GM18499 (cell line): ENCODE data around the gene COA8.

Source experiments
- ATAC-seq: cut with Tn5 transposase; IDR thresholded peaks from one replicate; pipeline ENCODE4 v1.9.1; 2021; ENCODE audit warnings: moderate number of reproducible peaks; ENCODE audit not compliant: insufficient read depth, unreplicated experiment

The COA8 gene

DNA sequence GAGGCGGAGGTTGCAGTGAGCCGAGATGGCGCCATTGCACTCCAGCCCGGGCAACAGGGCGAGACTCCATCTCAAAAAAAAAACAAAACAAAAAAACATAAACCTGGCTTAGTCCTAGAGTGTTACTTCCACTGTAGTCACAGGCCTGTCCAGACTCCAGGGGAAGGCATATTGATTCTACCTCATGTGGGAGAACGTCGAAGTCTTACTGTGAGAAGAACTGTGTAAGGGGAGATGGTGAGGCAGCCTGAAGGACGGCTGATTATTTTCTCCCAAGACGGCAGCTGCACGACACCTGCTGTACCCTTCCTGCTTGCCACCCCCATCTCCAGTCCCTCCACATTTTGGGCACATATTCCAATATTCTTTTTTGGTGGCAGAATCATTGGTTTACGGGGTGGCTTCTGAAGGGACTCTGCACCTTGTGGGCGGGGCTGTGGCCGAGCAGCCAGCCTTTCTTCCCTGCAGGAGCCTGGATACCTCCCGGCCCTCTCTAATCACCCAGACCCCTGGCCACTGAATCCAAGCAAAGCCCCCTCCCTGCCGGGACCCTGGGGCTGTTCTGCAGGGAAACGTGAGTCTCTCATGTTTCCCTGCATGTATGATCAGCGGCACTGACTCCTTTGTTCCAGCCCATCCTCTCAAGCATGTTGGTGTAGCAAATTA is 54.0 kb downstream of the COA8 start:
- ATAC-seq, result no peak

DNA sequence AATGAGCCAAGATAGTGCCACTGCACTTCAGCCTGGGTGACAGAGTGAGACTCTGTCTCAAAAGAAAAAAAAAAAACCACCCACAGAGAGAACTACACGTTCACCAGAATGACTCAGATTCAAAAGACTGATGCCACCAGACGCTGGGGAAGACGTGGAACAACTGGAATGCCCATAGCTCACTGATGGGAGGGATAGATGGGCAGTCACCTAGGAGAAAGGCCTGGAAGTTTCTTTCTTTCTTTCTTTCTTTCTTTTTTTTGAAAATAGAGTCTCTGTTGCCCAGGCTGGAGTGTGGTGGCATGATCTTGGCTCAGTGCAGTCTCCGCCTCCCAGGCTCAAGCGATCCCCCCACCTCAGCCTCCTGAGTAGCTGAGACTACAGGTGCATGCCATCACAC is 56.3 kb downstream of the COA8 start:
- ATAC-seq, result no peak

DNA sequence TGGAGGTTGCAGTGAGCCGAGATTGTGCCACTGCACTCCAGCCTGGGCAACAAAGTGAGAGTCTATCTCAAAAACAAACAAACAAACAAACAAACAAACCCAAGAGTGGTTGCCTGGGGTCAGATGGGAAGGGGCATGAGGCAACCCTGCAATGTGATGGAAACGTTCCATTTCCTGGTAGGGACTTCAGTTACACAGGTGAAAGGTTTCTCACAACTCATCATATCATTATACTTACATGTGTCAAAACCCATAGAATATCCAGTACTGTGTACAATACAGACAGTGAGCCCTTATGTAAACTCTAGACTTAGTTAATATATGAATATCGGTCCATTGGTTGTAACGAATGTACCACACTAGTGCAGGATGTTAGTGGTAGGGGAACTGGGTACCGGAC is 59.1 kb downstream of the COA8 start:
- no peak for ATAC-seq

DNA sequence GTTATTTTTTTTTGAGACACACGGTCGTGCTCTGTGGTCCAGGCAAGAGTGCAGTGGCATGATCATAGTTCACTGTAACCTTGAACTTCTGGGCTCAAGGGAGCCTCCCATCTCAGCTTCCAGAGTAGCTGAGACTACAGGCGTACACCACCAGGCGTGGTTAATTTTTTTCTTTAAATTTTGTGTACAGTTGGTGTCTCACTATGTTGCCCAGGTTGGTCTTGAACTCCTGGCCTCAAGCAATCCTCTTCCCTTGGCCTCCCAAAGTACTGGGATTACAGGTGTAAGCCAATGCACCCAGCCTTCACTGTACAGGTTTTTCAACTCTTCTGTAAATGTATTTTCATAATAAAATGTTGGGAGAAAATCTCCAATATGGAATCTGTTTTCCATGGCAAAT is 60.5 kb downstream of the COA8 start:
- no peak for ATAC-seq

DNA sequence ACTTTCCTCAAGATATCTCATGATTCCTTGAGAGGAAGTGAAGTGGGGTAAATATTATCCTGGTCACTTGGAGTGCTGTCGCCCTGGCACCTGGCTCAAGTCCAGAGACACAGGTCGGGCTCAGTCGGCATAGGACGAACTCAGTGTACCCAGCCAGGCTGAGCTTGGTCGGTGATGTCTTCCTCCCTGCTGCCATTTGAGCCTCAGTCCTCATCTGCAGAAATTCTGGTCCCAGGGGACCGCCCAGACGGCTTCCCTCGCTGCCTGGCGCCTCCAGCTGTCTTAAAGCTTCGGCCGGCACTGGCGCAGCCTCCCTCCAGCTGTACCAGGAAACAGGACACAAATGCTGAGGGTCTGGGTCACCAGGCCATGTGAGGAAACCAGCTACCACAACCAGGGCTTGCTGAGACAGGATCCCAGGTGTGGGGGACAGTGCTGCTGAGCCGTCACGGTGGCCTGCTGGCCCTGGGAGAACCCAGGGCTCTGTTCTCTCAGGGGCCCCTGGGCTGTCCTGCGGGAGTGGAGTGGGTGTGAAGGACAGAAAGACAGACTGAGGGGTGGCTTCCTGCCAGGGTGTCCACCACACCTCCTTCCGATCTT is 61.2 kb downstream of the COA8 start:
- ATAC-seq, result no peak

DNA sequence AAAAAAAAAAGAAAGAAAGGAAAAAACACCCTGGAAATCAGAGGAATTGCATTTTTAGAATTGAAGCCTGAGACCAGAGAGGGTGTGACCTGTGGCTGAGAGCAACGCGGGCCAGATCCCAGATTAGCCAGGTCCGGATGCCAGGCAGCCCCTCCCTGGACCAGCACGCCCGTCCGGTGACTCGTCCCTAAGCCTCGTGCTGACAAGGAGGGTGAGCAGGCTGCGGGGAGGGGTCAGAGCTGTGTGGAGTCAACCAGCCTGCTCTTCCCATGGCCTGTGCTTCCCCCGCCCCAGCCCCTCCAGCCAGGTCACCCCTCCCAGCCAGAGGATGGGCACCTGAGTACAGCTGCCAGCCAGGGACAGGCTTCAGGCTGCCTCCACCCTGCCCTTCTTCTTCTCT is 62.1 kb downstream of the COA8 start:
- no peak for ATAC-seq

DNA sequence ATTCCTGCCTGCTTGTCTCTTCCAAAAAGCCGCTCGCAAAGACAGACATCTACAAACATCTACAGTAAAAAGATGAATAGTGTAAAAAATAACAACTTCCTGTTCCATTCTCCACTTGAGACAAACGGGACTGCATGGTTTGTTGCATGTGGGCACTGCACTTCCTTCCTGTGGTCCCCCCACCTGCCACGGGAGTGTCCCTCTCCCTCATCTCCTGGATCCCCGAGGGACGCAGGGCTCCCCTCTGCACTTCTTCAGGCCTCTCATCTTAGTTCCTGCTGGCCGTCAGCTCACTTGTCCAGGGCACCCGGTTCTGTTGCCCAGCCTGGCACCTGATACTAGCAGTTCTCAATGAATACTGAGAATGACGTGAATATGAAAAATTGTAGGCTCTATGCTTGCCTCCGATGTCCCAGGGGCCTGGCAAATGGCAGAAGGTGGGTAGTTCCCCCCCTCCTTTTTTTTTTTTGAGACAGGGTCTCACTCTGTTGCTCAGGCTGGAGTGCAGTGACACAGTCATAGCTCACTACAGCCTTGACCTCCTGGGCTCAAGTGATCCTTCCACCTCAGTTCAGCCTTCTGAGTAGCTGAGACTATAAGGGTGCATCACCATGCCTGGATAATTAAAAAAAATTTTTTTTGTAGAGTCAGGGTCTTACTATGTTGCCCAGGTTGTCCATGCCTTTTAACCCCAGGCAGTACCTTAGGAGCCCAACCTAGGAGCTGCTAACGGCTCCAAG is 62.8 kb downstream of the COA8 start:
- no peak for ATAC-seq

DNA sequence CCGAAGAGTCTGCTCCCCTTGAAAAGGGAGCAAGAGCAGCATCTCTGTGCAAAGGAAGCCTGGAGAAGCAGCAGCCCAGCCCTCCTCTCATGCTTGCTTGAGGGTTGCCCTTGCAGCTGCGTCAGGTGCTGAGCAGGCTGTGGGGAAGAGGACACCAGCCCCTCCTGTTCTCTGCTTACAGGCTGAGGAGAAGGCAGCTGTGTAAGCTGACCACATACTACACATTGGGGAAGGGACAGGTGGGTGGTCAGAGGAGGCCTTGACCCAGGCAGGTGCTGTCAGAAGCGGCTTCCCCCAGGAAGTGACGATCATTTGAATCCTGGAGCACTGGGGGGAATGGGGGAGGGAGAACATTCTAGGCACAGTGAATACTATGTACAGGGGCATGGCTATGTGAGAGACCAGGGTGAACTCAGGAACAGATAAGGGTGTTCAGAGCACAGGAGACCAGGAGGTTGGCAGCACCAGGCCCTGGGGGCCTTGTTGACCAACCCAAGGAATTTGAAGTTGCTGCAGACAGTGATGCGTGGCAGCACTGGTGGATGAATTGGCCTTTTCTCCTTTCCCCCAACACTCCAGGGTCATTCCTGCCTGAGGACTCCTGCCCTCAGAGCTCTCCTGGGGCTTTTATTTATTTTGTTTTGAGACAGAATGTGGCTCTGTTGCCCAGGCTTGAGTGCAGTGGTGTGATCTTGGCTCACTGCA is 63.5 kb downstream of the COA8 start:
- ATAC-seq, result no peak

DNA sequence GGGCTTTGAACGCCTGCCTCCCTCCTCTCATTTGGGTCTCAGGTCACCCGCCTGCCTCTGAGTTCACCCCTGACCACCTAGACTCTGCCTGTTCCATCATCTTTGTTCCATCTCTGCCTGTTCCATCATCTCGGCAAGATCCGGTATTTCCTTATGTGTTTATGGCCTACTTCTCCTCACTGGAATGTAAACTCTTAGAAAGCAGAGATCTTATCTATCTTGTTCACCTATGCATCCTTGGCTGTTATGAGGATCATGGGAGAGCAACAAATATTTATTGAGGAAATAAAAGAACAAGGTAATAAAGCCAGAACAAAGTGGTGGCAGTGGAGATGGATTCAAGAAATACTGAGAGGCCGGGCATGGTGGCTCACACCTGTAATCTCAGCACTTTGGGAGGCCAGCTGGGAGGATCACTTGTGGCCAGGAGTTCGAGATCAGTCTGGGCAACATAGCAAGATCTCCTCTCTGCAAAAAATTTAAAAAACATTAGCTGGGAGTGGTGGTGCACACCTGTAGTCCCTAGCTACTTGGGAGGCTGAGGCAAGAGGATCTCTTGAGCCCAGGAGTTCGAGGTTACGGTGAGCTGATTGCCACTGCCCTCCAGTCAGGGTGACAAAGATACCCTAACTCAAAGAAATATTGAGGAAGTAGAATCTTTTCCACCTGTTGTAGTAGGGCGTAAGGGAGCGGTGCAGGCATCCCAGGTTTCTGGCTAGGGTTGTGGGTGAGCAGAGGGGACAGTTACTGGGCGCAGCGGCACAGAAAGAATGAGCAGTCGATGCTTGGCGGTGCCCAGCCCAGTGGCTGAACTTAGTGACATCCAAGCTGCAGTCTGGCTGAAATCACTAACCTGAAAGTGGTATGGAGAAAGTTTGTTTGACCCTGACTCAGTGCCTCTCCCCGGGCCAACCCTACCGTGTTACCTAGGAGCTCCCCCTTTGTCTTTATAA is 64.6 kb downstream of the COA8 start:
- no peak for ATAC-seq

DNA sequence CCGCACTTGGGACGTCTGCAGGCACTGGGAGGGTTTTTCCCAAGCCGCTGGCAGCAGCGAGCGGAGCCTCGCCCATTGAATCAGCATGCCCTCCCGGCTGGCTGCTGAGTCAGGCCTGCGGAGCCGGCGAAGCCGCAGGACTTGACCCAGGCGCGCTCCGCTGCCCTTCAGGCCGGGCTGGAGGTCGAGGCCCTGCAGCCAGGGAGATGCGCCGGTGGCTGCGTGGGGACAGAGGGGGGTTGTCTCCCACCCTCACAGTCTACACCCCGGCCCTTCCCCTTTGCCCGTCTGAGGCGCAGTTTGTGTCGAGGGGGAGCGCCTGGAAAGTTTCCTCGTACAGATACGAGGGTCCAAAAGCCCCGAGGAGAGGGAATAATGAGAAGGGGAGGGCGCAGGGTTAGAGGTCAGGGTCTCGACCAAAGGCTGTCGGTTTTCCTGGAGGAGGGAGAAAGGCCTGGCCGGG is 65.5 kb downstream of the COA8 start:
- ATAC-seq, result no peak

DNA sequence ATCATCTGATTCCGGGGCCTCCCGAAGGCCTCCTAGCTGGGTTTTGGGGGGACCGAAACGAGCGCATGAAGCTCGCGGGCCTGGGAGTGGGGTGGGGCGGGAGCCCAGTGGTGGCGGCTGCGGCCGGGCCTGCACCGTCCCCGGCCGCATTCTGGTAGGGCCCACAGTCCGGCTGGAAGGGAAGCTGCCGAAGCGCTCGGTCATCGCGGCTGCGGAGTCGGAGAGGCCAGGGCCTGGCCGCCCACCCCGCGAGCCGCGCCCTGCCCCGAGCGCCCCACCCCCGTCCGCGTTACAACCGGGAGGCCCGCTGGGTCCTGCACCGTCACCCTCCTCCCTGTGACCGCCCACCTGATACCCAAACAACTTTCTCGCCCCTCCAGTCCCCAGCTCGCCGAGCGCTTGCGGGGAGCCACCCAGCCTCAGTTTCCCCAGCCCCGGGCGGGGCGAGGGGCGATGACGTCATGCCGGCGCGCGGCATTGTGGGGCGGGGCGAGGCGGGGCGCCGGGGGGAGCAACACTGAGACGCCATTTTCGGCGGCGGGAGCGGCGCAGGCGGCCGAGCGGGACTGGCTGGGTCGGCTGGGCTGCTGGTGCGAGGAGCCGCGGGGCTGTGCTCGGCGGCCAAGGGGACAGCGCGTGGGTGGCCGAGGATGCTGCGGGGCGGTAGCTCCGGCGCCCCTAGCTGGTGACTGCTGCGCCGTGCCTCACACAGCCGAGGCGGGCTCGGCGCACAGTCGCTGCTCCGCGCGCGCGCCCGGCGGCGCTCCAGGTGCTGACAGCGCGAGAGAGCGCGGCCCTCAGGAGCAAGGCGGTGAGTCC is 66.1 kb downstream of the COA8 start, which contains the start of gene KLC1:
Gene KLC1 (plus strand): TSS at position 528 of the 819 bp plus-strand sequence. CDS start 25,354 bp downstream, outside the sequence.
- ATAC-seq, result no peak

DNA sequence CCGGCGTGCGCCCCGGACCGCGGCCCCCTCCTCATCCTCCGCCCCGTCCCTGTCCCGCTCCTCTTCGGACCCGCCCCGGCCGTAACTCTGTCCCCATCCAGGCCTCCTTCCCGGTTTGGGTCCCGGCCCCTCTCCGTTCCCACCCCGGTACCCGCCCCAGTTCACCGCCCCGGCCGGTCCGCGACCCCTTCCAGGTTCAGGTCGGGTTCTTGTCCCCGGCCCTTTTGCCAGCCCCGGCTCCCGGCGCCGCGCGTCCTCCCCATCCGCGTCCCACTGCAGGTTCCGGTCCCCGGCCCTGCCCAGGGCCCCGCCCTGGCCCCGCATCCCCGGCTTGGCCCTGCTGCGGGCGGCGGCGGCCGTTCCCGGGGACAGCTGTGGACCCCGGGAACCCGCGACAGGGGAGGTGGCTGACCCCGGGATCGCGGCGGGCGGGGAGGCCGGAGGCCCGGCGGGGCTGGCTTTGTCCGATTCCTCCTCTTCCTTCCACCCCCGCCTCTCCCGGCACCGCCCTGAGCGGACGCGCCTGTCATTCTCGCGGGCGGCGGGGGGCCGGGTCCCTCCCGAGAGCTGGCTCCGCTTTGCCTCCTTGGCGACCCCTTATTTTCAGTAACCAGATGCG is 66.9 kb downstream of the COA8 start:
- no peak for ATAC-seq

DNA sequence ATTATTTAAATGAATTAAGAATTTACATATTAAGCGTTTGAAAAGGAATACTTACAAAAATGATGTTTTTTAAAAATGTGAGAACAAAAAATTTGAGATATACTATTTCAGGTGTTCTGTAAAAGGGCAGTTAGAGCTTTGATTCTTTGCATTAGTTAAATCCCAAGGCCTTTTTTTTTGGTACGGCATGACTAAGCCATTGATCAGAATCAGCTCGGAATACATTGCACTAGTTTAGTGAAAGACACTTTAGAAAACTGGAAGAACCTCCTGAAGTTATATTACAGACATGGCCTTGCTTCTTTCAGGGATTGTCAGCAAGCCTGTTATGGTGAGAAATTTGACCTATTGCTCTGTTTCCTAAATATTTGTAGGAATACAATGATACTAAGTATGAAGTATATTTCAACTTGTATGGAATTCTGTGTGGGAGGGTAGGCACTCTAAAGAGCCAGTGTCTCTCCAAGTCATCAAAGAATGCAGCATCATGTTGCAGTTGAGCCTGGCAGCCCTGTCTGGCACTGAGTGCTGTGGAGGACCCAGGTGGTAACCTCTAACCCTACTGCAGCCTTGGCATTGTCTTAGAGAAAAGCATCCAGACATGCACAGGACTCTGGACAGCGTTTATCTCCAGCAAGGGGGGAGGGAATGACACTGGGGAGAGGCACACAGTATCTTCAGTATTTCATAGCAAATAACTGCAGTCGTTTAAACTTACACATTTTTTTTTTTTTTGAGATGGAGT is 67.8 kb downstream of the COA8 start:
- ATAC-seq, result no peak

DNA sequence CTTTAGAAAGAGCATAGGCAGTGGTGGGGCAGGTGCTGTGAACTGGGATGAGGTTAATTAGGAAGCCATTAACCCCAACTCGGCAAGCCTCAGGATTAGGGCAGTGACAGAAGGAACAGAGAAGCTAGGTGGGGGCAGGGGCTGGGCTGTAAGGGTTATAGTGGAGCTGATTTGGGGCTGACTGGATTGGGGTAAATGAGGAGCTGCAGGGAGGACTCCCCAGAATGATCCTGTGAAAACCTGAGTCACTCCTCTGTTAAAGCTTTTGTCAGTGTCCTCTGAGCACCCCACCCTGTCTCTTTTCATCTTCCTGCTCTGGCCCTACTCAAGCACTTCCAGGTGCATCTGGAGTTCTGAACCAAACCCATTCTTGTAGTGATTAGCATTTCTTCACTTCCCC is 70.6 kb downstream of the COA8 start:
- no peak for ATAC-seq

DNA sequence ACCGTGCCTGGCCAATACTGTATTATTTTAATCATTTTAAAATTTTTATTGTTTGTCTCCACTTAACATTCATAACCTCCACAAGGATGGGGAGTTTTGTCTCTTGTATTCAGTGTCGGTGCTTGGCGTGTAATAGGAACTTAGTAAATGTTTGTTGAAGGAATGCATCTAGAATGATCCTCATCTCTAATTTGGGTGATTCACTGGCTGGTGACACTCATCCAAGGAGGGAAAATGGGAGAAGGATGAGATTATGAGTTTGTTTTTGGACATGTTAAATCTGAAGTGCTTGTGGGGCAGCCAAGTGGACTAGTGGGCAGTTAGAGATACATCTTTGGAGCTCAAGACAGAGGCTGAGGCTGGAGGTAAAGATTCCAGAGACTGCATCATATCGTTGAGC is 71.4 kb downstream of the COA8 start:
- ATAC-seq, result no peak

DNA sequence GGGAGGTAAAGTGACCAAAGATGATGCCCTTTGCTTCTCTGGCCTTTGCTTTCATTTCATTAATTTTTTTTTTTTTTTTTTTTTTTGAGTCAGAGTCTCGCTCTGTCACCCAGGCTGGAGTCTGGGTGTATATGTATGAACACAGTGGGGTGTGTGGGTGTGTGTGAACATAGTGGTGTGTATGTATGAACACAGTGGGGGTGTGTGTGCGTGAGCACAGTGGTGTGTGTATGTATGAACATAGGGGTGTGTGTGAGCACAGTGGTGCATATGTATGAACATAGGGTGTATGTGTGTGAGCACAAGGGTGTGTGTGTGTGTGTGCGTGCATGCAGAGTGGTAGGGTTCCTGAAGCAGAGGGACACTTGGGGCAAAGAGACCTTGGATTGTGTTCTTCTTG is 75.8 kb downstream of the COA8 start:
- no peak for ATAC-seq
